ENCODE results near the gene FNTB.
"Not testable (repeated sequence)": the region's sequence is repeated elsewhere in the genome, so short reads cannot be mapped to it uniquely, and the experiment has no call there.

The FNTB gene

DNA sequence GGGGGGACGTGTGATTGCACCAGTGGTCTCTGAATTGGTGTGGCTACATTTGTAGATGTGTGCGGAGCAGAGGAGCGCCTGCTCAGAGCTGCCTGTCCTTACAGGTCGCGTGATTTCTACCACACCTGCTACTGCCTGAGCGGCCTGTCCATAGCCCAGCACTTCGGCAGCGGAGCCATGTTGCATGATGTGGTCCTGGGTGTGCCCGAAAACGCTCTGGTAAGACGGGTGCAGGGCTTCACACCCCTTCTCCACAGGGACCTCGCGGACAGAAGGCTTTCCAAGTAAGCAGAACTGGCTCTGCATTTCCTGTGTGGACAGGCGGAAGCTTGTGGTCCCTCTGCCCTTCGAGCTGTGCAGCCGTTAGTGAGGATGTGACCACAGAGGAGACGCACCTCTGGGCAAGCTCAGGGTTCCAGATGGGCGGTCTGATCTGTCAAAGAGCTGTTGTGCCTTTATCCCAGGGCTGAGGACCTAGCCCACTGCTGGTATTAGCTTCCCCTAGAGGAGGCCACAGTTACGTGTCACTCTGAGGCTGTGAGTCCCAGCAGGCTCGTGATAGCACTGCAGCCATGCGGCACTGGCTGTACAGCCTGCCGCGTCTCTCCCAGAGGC is 67.9 kb downstream of the FNTB start:
- no peak for DNase-seq (ENCODE audit: low spot score)

DNA sequence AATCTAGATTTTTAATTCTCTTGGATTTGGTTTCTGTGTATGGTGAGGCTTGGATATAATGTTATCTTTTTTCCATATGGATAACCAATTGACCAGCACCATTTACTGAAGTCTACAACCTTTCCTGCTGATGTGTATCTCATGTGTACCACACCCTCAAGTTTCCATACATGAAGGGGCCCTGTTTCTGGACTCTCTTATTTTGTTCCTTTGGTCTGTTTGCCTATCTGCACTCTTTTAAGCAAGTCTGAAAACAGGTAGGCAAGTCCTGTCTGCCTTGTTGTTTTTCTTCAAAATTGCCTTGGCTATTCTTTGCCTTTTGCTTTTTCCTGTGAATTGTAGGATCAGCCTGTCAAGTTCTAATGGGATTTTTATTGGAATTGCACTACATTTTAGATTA is 71.0 kb downstream of the FNTB start:
- no peak for DNase-seq (ENCODE audit: low spot score)

DNA sequence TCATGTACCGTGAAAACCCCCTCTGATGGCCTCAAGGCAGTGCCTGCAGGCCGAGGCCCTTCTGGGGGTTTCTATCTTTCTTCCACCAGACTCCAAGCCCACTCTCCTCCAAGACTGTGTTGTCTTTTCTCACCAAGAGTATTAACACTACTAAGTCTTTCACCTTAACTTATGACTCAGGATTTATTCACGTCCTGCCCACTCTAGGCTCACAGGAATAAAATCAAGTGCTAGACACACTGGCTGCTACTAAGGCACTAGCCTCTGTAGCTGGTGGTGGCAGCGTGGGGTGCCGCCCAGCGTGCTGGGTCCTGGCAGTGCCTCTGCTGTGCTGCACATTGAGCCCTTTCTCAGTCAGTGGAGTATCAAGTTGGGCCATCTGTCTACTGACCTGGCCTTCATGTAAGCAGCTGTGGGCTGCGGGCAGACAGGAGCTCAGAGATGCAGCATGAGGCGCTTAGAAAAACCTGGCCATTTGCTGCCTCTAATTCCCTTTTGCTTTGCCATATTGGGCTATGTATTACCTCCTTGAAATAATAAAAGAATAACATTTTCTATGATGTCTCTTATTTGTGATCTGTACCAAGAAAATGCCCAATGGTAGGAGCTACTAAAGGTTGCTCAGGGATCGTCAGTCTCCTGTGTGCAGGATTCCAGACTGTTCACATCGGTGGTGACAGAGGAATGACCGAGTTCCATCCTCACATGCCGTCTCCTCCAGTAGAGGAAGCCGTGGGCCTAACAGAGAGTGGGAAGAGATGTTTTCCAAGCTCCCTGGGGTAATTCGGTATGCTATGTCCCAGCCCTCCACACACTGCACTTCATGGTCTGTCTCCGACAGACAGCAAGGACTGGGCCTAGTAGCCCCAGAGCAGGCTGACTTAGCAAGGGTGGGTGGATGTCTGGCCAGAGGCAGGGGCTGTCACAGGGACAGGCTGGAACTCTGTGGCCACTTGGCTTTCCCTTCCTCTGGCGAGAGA is 75.7 kb downstream of the FNTB start:
- no peak for DNase-seq (ENCODE audit: low spot score)

DNA sequence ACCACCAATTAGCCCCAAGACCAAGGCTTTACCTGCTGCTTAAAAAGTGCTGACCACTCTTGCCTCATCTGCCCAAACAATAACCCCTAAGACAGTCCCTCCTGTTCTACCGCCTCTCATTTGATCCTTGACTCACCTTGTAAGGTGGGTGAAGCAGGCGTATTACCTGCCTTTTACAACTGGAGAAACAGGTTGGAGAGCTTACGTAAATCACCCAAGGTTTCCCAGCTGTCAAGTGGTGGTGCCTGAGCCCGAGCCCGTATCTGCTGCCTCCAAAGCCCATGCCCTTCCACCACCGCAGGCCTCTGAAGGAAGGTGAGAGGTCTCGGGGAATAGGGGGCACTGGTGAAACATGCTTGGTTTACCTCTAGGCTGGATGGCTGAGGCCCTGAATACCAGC is 79.0 kb downstream of the FNTB start:
- DNase-seq (ENCODE audit: low spot score), result no peak

DNA sequence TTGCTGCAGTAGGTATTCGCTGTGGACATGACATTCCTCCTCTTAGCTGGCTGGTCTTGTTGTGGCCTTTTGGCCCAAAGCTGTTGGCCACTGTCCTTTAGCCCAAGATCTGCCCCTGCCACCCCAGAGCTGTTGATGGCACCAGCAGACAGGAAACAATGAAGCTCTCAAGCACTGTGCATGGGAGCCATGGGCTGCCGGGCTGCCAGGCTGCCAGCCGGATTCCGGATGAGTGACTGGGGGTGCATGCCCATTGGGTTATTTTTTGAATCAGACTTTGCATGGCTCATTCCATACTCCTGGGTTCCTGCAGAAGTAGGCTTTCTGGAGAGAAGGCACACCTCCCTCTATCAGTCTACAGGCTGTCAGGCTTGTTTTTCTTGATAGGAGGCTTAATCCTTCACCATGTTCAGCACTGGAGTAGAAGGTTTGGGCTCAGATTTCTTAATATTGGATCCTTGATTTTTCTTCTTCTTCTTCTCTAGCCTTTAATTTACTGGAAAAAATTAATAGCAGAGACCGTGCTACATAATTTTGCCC is 83.2 kb downstream of the FNTB start:
- no peak for DNase-seq (ENCODE audit: low spot score)

DNA sequence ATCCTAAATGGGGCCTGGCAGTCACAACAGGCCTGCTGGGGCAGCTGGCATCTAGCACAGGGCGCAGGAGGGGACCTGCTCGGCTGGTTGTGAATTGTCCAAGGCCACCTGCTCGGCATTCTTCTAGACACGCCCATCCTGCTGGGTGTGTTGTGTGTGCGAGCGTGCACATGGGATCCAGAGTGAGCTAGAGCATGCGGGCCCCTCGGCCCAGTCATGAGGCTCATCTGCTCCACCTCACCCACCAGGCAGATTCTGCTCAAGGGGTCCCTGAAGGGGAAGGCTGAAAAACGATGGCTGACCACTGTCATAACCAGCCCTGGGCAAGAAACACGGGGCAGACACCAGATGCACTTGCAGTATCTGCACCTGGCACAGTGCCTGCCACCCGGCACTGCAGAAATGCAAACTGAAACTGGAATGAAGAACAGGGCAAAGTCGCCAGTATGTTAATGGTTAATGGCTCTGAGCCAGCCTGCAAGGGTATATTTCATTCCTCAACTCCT is 83.8 kb downstream of the FNTB start:
- DNase-seq (ENCODE audit: low spot score), result no peak

DNA sequence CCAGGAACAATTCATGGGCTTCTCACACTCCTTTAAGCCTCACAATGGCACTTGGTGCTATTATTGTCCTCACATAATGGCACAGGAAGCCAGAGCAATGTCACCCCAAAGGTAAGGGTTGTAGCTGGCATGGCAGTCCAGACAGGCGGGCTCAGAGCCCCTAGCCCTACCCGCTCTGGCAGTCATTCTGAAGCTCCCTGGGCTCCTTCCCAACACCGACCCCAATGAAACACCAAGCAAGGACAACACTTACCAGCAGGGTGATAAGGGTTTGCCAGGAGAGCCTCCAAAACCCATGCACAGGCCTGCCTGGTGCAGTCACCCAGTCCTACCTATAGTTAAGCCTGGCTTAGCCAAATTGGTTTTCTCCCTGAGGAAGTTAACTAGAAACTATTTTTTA is 84.8 kb downstream of the FNTB start:
- no peak for DNase-seq (ENCODE audit: low spot score)

DNA sequence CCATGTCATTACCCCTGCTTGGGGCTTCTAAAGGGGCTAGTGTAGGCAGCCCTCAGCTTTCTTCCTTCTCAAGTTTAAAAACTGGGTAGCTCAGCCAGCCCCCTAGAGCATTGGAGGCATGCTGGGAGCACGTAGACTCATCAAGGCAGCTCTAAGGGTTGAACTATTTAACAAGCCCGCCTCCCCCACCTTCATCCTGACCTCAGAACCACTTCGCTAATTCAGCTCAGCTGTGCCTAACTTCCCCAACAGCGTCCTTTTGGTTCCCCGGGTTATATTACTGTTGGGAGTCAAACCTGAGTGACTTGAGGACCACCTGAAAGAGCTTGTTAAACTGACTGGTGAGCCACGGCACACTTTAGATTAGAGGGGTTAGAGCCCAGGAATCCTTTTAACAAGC is 85.6 kb downstream of the FNTB start:
- no peak for DNase-seq (ENCODE audit: low spot score)

DNA sequence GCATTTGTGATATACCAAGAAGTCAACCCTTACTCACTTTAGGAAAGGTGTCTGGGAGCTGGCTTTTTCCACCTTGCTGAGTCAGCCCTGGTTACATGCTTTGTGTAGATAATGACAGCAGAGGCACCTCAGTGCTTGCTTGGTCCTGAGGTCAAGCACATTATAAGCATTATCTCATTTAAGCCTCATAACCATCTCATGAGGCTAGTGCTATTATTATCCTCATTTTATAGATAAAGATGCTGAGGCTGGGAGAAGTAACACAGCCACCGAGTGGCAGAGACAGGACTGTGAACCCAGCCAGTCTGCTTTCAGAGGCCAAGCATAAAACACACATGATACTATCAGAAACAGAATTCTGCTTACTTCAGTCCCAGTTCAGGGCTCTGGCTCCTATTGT is 86.2 kb downstream of the FNTB start:
- no peak for DNase-seq (ENCODE audit: low spot score)

DNA sequence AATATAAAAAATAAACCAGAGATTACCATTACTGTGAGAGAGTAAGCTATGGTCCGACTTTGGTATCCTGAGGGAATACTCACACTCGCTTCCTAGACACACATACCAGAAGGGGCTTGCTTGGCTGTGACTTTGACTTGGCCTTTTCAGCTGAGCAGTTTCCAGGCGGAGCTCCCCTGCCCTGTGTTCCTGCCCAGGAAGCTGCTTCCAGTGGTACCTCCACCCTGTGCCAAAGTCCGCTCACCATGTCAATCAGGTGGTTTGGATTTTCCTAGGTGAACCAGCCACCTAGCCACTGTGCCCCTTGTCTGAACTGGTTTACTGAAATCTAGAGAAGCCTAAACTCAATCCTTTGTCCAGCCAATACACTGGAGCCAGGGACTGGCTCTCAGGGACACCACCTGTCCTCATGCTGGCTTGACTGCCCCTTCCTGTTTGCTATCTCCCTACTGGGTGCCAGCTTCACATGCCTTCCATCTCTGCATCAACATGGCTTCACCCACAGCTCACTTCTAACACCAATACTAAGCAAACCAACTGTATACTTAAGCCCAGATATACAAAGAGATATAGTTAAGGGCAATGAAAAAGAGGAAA is 87.0 kb downstream of the FNTB start:
- DNase-seq (ENCODE audit: low spot score), result no peak

DNA sequence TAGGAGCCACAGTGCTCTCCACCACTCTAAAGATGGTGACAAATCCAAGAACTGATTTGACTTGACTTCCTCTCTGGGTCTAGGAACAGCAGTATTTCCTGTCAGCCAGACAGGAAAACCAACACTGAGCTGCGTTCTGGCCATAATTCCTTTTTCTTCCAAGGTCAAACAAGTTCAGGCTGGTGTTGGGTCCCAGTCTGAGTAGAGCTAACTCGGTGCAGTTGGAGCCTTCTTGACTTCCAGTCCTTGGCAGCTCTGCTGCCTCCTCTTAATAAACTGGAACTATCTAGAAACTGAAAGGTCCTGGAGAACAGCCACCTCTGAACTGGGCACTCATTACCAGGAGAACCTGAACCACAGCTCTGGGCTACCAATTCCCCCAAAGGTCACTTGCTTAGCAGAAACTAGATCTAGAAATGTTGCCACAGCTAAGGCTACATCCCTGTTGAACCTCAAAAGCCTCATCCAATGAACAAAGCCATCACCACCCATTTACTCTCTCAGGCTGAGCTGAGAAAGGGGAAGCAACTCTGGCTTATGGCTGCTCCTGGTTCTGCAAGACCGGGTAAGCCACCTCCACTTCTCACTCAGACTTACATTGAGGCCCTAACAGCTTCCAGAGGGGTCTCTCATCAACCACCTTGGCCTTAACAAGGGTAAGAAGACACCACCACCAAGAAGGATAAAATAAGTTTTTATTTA is 87.9 kb downstream of the FNTB start:
- no peak for DNase-seq (ENCODE audit: low spot score)

DNA sequence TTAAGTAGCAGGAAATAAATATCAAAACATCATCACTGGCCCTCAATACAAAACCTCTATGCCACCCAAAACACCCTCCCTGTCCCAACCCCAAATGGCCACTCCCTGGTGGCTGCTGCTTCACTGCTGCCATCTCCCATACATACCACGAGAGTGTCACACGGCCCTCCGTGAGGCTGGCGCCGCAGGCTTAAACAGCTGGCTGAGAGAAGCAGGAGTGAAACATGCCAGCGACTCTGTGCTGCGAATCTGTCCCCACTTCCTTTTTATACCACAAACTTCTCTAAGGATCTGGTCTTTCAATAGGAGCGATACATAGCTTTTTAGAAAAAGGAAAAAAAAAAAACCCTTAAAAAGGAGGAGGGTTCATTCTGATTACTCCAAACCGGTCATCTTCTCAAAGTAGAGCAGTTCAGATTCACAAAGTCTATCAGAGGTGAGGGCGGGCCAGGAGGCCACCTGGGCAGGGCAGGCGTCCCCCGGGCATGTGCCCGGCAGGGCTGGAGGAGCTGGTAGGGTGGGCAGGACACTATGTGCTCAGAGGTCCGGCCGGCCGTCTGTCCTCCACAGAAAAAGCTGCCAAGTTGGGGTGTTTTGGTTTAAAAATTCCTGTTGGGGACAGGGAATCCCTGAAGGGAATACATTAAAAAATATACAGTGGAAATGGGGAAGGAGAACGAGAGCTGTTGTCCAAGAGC is 89.1 kb downstream of the FNTB start:
- DNase-seq (ENCODE audit: low spot score), result no peak

DNA sequence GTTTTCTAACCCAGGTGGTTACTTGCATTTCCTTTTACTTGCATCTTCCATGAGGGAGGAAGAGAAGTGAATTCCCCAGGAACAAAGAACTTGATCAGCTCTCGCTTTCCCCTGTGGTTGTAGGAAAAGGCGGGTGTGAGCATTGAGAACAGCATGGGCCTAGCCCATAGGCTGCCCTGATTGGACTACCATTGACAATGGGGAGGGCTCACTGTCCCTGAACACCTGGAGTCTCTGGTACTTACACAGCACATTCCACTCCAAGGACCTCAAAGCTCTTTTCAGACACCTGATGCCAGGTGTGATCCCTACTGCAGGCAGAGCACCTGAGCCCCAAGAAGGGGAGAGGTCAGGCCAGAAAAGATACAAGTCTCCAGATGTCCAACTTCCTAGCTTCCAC is 90.6 kb downstream of the FNTB start:
- no peak for DNase-seq (ENCODE audit: low spot score)

DNA sequence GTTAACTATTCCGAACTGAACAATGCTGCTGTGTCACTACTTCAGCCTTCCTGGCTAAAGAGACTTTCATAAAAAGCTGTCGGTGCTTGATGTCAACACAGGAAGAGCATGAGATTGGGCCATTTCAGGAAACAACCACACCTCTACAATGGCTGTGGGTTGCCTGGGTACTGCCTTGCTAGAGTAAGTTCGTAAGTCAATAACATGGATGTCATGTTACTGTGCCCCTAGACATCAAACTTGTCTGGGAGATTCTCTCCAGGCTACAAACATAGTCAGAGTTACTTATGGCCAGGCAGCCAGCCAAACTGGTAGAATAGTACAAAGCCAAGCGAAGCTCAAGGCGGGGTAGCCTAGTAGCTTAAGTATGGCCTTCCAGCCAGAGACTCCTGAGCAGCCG is 92.5 kb downstream of the FNTB start:
- DNase-seq (ENCODE audit: low spot score), result no peak

DNA sequence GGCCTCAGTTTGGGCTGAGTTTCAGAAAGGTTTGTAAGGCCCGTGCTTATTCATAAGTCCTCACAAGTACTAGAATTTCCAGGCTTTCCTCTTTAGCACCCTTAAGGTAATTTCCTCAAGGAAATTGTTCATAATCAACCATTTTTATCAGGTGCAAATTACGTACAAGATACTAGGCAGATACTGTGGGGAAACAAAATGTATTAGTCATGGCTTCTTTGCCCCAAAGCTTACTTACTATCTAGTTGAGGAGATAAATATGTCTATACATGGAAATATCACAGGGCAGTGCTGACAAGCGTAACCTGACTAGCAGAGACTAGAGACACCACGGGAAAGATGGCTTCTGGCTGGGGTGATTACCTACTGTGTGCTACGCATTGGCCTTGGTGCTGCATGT is 93.1 kb downstream of the FNTB start:
- no peak for DNase-seq (ENCODE audit: low spot score)

DNA sequence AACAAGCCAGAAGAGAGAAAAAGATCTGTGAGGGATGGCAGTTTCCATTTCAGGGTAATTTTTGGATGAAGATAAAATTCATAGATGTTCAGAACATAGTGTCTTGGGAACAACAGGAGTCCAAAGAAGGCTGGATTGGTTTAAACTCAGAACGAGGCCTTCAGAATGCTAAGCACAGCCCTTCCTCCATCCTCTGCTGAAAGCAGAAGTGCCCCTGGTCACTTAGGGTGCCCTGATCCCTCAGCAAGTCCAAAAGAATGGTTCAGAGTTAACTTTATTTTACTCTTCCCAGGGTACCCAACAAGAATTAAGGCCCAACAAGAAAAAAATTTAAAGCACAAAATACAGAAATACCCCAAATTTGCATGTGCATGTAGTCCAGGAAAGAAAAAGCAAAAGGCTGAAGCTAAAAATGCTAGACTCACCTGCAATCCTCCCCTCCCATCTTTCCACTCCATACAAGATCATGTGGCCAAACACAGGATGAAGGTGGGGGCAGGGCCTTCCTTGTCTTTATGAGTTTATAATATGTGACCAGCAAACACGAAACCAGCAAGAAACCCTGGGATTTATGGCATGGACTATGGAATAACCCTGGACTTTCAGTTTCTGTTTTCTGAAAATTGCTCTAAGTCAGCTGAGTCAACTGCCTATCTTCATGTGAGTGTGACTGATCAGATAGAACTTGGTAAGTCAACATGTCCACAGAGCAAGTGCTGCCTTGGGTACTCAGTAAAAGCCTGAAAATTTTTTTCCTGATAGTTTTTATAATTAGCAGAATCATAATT is 94.5 kb downstream of the FNTB start:
- no peak for DNase-seq (ENCODE audit: low spot score)

DNA sequence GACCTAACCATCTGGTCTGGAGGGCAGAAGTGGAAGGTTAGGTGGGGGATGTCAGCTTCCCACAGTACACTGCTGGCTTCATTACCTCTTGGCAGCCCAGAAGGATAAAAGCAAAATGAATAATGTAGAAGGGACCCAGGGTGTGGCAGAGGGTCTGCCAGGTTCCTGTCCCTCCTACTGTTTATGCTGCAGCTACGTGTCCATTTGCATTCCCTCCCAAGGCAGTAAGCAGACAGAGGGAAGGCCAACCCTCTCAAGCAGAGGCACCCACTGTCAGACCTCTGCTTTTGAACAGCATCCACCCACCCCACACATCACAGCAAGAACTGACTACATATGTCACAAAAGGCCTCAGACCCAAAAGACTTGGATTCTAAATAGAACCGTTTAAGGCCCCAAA is 96.2 kb downstream of the FNTB start:
- no peak for DNase-seq (ENCODE audit: low spot score)

DNA sequence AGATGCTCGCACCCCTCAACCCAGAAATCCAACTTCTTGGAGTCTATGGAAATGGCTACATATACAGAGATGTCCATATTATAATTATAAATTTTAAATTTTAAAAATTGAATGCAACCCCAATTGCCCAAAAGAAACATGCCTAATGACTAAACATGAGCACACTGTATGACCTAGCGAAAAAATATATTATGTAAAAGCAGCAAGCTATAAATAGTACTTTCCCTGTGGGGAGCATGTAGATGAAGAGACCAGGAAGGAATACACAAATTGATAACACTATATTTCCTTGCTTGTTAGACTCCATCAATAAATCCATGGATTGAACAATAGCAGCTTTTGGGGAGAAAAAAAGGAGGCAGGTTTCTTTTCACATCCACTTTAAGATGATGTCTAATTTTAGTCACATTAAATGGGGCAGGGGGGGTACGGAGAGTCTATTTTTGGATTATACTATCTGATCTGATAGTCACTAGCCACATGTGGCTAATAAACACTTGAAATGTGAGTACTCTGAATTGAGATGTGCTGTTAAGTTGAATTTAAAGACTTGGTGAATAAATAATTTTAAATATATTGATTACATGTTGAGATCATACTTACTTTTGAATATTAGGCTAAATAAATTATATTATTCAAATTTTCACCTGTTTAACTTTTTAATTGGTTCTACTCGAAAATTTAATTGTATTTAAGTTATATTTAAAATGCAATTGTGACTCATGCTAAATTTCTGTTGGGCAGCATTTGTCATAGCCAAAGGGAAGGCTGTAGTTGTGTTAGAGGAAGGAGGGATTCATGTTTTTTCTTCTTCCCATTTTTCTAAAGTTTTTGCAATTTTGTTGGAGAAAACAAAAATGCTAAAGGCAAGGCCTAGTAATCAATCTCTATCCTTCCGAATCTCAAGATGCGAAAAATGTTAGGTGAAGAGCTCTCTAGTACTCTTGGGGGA is 98.1 kb downstream of the FNTB start:
- DNase-seq (ENCODE audit: low spot score), result no peak

DNA sequence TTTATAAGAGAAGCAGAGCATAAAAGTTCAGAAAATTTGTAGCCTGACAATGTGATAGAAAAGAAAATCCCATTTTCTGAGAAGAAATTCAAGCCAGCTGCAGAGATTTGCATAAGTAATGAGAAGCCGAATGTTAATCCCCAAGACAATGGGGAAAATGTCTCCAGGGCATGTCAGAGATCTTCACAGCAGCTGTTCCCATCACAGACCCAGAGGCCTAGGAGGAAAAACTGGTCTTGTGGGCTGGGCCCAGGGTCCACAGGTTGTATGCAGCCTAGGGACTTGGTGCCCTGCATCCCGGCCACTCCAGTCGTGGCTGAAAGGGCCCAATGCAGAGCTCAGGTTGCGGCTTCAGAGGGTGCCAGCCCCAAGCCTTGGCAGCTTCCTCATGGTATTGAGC is 100.0 kb downstream of the FNTB start:
- not testable (repeated sequence) for DNase-seq (ENCODE audit: low spot score)
